Stimulated activated CD8-positive, alpha-beta memory T cell treated with anti-CD3 and anti-CD28 coated beads, Interleukin-15, amount 100 ng/mL, for 24 hours (primary cell): ENCODE results near the gene ARHGEF18.
"Not testable (repeated sequence)": the region's sequence is repeated elsewhere in the genome, so short reads cannot be mapped to it uniquely, and the experiment has no call there.

Source experiments
- DNase-seq: peaks from one replicate; pipeline ENCODE4 v3.0.0-alpha.2; 2020; ENCODE audit warnings: low read depth

Gene ARHGEF18

DNA sequence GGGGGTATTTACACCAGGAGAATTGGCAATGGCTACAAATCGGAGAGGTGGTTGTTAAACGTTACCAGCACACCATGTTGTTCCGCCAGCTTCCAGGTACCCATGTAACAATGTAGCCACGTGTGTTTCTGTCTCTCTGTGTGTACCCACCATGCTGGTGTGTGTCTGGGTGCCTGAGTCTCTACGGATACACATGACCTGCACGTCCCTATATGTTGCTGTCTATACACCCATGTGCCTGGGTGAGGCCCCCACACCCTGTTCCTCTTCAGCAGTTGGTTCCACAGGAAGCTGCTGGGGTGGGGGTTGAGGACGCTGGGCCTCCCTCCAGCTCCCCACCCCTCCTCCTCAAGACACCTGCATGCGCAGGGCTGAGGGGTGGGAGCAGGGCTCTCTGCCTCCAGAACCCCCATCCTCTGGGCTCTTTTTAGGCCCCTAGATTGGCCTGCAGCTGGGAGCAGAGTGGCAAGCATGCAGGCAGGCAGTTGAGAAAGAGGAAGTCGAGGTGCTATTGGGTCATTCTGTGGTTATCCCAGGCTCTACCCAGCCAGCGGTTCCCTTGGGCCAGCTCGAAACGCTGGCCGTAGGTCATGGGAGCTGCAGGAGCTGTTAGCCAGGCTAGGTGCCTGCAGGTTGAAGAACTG, at the start of gene ARHGEF18:
ARHGEF18 (plus strand) TSS at position 351 of the 644 bp plus-strand sequence. CDS start 13,954 bp downstream, outside the sequence.
- no peak for DNase-seq

DNA sequence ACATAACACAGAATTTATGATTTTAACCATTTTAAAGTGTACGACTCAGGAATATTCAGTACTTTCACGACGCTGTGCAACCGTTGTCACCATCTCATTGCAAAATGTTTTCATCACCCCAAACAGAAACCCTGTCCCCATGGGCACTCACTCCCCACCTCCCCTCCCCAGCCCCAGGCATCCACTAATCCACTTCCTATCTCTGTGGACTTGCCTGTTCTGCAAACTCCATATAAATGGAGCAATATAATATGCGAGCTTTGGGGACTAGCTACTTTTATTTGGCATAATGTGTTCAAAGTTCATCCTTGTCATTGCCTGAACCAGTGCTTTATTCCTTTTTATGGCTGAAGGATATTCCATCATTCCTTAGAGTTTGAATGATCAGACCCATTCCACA, 47.2 kb upstream of the ARHGEF18 start:
- DNase-seq, result no peak

DNA sequence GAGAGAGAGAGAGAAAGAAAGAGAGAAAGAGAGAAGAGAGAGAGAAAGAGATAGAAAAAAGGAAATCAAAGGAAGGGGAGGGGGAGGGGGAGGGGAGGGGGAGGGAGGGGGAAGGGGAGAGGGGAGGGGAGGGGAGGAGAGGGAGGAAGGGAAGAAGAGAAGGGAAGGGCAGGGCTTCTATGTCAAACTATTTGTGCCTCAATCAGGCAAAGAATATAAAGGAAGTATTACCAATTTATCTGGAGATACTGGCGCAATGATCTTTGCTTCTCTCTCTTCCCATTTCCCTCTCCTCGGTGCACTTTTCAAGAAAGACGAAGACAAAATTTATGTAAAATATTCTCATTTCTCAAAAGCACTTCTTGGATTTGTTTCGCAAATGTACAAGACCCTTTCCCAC, 45.3 kb upstream of the ARHGEF18 start:
- no peak for DNase-seq

DNA sequence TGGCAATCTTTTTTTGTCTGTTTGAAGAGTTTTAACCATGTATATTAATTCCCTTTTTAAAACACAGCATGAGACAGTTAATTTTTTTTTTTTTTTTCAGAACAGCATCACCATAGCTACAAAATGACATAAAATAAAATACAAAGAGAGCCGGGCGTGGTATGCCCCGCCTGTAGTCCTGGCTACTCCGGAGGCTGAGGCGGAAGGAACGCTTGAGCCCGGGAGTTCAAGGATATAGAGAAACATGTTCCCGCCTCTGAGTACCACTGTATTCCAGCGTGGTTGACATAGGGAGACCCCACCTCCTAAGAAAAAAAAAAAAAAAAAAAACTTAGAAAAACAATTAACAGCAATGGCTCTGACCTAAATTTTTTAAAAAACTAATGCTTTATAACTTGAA, 44.5 kb upstream of the ARHGEF18 start:
- no peak for DNase-seq

DNA sequence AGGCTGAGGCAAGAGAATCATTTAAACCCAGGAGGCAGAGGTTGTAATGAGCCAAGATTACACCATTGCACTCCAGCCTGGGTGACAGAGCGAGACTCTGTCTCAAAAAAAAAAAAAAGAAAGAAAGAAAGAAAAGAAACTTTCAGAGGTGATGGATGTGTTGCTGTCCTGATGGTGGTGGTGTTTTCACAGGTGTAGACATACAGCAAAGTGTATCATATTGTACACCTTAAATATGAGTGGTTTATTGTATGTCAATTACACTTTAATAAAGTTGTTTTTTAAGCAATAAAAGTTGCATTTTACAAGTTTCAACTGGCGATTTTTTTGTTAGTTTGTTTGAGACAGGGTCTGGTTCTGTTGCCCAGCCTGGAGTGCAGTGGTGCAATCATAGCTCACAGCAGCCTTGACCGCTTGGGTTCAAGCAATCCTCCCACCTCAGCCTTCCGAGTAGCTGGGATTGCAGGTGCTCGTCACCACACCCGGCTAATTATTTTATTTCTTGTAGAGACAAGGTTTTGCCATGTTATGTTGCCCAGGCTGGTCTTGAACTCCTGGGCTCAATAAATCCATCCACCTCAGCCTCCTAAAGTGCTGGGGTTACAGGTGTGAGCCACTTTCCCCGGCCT, 41.0 kb upstream of the ARHGEF18 start:
- no peak for DNase-seq

DNA sequence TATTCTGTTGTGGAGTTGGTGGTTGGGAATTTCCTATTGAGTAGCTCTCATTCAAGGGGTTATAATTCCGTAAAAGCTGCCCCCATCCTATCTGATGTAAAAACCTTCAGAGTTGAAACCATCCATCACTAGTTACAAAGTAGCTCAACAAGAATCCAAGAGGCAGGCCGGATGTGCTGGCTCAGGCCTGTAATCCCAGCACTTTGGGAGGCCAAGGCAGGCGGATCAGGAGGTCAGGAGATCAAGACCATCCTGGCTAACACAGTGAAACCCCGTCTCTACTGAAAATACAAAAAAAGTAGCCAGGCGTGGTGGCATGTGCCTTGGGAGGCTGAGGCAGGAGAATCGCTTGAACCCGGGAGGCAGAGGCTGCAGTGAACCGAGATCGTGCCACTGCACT, 40.4 kb upstream of the ARHGEF18 start:
- DNase-seq, result not testable (repeated sequence)

DNA sequence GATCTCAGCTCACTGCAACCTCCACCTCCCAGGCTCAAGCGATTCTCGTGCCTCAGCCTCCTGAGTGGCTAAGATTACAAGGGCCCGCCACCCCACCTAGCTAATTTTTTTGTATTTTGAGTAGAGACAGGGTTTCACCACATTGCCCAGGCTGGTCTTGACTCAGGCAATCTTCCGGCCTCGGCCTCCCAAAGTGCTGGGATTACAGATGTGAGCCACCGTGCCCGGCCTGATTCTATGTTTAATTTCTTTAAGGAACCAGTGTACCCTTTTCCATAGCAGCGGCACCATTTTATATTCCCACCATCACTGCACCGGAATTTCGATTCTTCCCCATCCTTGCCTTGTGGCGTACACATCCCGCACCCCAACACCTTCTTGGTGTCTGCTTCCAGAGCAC, 36.8 kb upstream of the ARHGEF18 start:
- DNase-seq, result no peak

DNA sequence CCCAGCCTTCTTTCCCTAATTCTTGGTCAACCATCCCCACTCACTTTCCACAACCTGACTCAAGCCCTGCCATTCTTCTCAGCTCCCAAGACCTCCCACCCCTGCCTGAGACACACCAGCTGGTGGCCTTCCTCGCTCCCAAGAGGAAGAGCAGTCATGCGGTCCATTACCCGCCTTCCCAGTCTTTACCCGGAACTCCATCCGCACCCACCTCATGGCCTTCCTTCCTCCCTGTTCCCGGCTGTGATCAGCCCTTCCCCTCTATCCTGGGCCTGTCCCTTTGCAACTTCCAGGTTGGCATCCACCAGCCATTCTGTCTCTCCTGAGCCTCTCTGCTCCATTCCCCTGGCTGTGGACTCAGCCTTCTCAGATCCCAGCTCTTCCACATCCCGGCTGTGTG, 35.9 kb upstream of the ARHGEF18 start:
- no peak for DNase-seq

DNA sequence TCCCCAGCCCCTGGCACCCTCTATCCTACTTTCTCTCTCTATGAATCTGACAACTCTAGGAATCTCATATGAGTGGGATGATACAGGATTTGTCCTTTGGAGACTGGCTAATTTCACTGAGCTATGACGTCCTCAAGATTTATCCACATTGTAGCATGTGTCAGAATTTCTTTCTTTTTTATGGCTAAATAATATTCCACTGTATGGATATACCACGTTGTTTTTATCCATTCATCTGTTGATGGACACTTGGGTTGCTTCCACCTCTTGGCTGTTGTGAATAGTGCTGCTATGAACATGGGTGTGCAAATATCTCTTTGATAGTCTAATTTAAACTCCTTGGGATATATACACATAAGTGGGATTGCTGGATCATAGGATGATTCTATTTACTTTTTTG, 30.6 kb upstream of the ARHGEF18 start:
- no peak for DNase-seq

DNA sequence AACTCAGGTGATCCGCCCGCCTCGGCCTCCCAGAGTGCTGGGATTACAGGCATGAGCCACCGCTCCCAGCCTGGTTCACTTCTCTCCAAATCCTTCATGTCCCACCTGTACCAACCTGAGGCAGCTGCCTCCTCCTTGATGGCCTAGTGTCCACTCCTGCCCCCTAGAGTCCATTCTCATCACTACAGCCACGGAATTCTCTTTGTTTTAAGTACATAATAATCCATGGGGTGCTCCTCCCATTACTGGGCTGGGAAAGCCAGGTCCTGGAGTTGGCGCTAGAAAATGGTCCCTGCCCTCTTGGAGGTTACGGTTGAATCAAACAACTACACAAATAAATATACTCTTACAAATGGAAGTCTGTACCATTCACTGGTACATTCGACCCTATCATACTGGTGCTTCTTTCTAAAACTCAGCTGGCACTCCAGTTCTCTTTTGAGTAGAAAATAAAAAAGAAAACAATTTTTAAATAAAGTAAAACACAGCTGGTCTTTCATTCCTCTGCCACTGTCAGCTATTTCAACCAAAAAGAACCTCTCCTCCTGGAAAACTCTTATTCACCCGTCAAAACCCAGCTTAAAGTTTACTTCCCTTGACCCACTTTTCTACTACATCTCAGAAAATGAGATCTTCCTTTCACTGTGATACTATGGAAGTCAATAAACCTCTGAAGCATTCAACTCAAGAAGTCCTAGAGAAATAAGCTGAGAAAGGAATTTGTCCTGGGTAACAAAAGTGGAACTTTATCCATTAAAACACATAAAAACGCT, 22.4 kb upstream of the ARHGEF18 start:
- no peak for DNase-seq

DNA sequence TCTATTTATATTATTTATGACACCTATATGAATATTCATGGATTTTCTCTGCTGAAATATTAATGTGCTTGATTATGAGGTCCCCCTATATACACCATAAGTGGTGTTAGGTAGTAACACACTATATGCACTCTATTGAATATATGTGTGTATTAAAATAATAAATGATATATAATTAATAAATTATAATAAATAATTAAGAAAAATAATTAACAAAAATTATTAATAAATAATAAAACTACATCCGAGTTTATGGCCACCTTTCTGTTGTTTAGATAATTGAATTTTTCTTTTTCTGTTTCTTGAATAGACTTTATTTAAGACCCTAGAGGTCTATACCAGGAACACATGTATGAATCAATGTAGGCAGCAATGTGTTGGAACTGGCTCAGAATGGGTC, 20.9 kb upstream of the ARHGEF18 start:
- no peak for DNase-seq

DNA sequence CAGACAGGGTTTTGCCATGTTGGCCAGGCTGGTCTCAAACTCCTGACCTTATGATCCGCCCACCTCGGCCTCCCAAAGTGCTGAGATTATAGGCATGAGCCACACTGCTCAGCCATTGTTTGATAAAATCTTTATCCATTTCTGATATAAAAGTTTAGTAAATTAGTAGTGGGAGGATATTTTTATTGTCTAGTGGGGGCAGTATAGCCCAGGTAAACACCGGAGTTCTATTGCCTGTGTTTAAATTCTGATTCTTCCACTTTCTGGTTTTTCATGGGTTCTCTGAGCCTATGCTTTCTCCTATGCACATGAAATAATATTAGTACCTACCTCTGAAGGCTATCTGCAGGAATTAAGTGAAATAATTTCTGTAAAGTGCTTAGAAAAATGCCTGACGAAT, 20.1 kb upstream of the ARHGEF18 start:
- DNase-seq, result no peak

DNA sequence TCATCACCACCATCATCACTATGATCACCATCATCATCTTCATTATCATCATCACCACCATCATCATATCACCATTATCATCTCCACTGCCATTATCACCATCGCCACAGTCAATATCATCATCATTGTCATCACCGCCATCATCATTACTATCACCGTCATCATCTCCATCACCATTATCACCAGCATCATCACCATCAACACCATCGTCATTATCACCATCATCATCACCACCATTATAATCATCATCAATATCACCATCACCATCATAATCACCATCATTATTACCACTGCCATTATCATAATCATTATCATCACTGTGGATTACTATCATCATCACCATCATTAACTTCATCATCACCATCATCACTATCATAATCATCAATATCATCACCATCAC, 17.3 kb upstream of the ARHGEF18 start:
- no peak for DNase-seq

DNA sequence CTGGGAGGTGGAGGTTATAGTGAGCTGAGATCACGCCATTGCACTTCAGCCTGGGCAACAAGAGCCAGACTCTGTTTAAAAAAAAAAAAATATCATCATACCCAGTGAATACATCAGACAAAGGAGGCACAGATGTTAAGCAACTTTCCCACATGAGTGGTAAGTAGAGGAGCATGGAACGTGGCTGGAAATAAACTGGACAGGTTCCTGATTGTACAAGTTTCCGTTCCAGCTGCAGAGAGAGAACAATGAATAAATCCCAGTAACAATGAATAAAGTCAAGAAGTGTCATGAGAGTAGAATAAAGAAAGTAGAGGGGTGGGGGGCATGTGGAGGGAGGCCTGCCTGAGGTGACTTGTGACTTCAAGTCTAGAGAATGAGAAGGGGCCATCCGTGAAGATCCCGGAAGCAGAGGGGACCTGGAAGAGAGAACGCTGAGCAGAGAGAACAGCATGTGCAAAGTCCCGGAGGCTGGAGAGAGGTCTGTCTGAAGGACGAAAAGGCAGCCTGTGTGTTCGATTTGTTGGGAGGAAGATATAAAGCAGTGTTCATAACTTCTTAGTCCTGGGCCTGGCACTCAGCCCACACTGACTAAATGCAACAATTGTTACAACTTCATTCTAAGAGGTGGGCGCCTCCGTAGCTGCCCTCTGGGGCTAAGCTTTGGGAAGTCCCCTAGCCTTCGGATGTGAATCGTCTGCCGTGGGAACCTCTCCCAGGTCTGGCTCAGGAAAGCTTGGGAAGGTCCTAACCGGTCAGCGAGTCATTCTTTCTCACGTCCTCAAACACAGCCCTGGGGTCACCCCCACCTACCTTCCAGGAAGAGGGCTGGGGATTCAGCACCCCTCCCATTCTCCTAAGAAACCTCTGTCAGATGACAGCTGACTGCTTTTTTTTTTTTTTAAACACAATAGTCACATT, 15.3 kb upstream of the ARHGEF18 start:
- no peak for DNase-seq

DNA sequence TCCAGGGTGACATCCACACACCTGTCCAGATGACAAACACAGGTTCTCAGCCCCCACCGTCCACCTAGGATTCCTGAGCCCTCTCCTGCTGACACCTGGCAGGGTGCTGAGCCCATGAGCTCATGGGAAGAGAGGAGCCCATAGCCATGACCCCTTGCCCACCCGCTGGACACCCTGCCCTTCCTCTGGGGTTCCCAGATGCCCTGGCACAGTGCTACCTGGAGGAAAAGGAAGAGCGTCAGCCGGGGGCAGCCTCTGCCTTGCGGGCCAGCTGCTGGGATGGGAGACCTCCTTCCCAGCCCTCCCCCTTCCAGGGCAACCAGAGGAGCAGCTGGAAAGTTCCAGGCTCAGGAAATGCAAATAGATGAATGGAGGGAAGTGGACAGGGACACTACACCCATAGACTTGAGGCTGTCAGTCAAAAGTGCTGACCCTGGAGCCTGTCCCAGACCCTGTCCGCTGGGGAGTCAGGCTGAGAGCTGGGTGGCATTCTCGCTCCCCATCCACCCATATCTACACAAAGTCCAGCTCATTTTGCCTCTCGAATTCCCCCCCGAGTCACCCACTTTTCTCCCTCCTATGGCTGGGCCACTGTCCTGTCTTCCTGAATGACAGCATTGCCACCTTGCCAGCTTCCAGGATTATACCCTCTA, 12.3 kb upstream of the ARHGEF18 start:
- DNase-seq, result no peak

DNA sequence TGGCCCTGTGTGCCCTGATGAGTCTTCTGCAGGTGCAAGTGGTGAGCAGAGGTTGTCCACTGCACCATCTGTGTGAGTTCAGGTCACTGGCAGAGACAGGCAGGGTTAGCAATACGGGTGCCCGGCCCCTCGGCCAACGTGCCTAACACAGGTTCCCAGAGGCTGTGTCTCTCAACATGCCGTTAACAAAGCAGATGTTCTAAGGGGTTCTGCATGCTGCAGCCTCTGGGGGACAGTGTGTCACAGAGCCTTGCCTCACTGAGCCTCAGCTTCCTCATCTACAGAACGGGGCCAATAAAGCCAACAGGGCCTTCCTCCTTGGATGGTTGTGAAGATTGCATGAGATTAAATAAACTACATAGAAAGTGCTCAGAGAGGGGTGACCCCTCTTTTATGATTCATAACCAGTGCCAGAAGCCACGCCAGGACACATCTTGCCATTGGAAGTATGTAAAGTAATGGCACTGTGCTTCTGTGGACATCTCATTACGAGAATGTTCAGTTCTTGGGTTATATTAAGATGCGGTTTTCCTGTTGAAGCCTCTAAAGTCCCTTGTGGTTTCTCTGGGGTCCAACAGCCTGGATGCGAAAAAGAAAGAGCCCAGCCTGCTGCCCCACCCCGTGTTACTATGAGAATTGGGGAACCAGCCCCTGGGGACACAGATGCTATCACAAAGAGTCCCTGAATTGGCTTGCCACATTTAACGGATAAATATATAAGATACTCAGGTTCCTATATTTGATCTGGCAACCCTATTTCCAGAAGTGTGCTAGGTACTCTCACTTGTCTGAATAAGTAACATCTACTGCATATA, 11.2 kb upstream of the ARHGEF18 start:
- no peak for DNase-seq

DNA sequence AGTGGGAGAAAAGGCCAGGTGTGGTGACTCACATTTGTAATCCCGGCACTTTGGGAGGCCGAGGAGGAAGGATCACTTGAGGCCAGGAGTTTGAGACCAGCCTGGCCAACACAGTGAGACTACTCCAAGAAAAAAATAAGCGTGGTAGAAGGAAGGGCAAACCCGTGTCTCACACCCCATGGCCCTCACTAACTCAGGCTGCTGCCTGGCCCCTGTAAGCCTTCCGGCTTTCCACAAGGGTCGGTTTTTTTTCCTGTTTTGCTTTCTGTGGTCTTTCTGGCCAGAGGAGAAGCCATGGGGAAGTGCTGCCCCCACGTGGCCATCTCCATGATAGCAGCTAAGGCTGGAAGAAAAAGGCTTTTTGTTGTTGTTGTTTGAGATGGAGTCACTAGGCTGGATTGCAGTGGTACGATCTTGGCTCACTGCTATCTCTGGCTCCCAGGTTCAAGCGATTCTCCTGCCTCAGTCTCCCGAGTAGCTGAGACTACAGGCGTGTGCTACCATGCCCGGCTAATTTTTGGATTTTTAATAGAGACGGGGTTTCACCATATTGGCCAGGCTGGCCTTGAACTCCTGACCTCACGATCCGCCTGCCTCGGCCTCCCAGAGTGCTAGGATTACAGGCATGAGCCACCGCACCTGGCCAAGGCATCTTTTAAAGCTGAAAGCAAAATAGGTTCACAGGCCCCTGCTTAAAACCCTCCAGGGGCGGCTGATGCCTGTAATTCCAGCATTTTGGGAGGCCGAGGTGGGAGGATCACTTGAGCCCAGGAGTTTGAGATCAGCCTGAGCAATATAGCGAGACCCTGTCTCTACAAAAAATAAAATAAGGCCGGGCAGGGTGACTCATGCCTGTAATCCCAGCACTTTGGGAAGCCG, 7.5 kb upstream of the ARHGEF18 start:
- peak; percentile 87 for DNase-seq

DNA sequence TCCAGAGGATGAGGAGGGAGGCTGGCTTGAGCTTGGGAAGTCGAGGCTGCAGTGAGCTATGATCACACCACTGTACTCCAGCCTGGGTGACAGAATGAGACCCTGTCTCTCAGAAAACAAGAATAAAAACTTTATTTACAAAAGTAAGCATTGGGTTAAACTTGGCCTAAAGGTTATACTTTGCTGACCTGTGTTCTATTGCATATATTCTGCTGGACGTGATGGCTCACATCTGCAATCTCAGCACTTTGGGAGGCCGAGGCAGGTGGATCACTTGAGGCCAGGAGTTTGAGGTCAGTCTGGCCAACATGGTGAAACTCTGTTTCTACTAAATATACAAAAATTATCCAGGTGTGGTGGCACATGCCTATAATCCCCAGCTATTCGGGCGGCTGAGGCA, 6.6 kb upstream of the ARHGEF18 start:
- DNase-seq, result no peak

DNA sequence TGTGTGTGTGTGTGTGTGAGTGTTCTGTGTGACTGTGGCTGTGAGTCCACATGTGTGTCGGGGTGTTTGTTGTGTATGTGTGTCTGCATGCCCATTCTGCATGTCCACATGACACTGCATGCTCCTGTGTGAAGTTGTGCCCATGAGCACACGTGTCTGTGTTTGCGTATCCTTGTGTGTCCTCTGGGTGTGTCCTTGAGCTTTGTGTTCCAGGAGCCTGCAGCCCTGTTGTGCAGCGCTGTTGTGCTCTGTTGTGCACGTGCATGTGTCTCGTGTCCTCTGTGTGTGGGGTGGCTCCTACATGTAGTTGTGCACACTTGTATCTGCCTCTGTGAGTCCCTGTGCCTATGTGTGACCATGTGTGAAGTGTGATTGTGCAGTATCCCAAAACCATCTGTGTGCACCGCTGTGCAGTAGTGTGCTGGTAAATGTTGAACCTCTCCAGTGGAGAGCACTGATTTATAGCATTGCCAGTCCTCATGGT, 2.2 kb upstream of the ARHGEF18 start:
- no peak for DNase-seq

DNA sequence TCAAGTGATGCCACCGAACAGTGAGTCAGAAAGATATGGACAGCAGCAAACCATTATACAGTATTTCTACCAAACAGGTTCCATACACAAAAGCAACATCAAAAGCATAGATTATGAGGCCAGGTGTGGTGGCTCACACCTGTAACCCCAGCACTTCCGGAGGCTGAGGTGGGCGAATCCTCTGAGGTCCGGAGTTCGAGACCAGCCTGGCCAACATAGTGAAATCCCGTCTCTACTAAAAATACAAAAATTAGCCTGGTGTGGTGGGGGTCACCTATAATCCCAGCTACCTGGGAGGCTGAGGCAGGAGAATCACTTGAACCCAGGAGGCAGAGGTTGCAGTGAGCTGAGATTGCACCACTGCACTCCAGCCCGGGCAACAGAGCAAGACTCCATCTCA, 1.7 kb upstream of the ARHGEF18 start:
- not testable (repeated sequence) for DNase-seq
